ENCODE data around the gene NBPF4. TPM values are rescaled to one million over a fixed set of nuclear protein-coding genes. Genes with fewer than 3 reads are reported as not detected.
"Not testable (repeated sequence)": the region's sequence is repeated elsewhere in the genome, so short reads cannot be mapped to it uniquely, and the experiment has no call there.

NBPF4 gene
- total RNA-seq, 2 experiments from 2014 or later, result not detected

- Mint-ChIP-seq H3K36me3 (ENCODE audit: low read depth) (no peaks in the 10 kb centered on the region), H3K4me3 (no peak overlapping the region), H3K4me1 (ENCODE audit: low read depth) (peaks cover 13% of the 10 kb centered on the region), H3K27ac (no peak overlapping the region), H3K27me3 (ENCODE audit: low read depth) (peaks cover 46% of the 10 kb centered on the region), H3K9me3 (ENCODE audit: insufficient read depth) (no peaks in the 10 kb centered on the region)
- ATAC-seq, result no peak
- CTCF ChIA-PET, result interaction anchor here (1.0 to 1.9 kb wide), 3 partner anchors 8 to 427 kb away, joined by 3 to 6 read pairs (median 4); partner anchors contain the start of genes EEIG2 and SLC25A24
- POLR2A ChIA-PET, result interaction anchor here (2.7 kb wide), 1 partner anchor 8 kb away, joined by 8 read pairs; the partner anchor contains the start of gene SLC25A24
- DNase-seq, result no peak
Observed at GRCh38 chr1:108208724-108209446, 35.0 kb downstream of the NBPF4 start.

GRCh38 chr1:108203582-108203981, 40.3 kb downstream of the NBPF4 start:
- DNase-seq; H3K9me3 Mint-ChIP-seq (ENCODE audit: insufficient read depth); ATAC-seq; H3K36me3 Mint-ChIP-seq (ENCODE audit: low read depth); POLR2A ChIA-PET; H3K4me3 Mint-ChIP-seq; CTCF ChIA-PET; H3K27ac Mint-ChIP-seq: not testable (repeated sequence)
- peaks cover 17% of the 10 kb centered on the region for H3K4me1 Mint-ChIP-seq (ENCODE audit: low read depth)
- peaks cover 38% of the 10 kb centered on the region for H3K27me3 Mint-ChIP-seq (ENCODE audit: low read depth)

DNA sequence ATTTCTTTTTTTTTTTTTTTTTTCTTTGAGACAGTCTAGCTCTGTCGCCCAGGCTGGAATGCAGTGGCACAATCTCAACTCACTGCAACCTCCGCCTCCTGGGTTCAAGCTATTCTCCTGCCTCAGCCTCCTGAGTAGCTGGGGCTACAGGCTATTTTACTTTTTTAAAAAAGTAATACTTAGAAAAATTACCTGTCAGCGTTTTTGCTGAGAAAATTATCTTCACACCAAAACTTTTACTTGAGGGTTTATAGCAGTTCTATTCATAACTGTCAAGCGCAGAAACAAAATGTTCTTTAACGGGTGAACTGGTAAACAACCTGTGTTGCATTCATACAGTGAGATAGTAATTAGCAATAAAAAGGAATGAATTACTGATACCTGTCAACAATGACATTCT, 42.2 kb downstream of the NBPF4 start:
- no peak overlapping the region for H3K4me3 Mint-ChIP-seq
- POLR2A ChIA-PET, result no interaction called here

DNA sequence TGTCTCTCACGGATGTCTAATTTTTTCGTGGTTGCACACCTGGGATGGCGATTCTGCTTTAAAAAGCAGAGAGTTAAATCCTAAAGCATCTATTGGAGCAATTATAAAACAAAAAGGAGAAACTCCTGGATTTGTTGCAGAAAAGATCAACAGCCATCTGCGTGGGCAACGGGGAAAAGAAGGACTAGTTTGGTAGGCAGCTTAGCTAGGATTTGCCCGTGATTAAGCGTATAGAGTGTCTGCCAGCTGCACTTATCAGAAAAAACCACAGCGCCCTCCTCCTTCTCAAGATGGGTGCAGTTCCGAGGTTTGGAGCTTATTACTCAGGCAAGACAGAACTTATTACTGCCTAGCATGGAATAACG, 43.2 kb downstream of the NBPF4 start:
- Mint-ChIP-seq H3K4me3 (peak overlapping the region; percentile 88), H3K27me3 (ENCODE audit: low read depth) (peaks cover 15% of the 10 kb centered on the region), H3K27ac (peak overlapping the region; percentile 86), H3K4me1 (ENCODE audit: low read depth) (peaks cover 27% of the 10 kb centered on the region), H3K9me3 (ENCODE audit: insufficient read depth) (no peaks in the 10 kb centered on the region), H3K36me3 (ENCODE audit: low read depth) (peaks cover 31% of the 10 kb centered on the region)
- DNase-seq (peak; percentile 61), ATAC-seq (peak; percentile 49)
- CTCF ChIA-PET, result interaction anchor here (1.0 to 2.5 kb wide), 14 partner anchors 9 to 492 kb away, joined by 3 to 18 read pairs (median 5); partner anchors contain the start of genes EEIG2 and PRPF38B
- POLR2A ChIA-PET, result interaction anchor here (0.6 to 1.5 kb wide), 6 partner anchors 9 to 651 kb away, joined by 3 to 8 read pairs (median 4); partner anchors contain the start of genes EEIG2 and PRPF38B

More for the DNA sequence above, 42.2 kb downstream of the NBPF4 start:
- DNase-seq (no peak), ATAC-seq (no peak)
- CTCF ChIA-PET, result interaction anchor here (1.1 to 1.8 kb wide), 4 partner anchors 10 to 443 kb away, joined by 3 to 12 read pairs (median 5); partner anchors contain the start of gene EEIG2
- H3K36me3 Mint-ChIP-seq (ENCODE audit: low read depth), result peaks cover 24% of the 10 kb centered on the region
- H3K9me3 Mint-ChIP-seq (ENCODE audit: insufficient read depth), result no peaks in the 10 kb centered on the region
- H3K27ac Mint-ChIP-seq, result no peak overlapping the region
- H3K27me3 Mint-ChIP-seq (ENCODE audit: low read depth), result peaks cover 22% of the 10 kb centered on the region
- H3K4me1 Mint-ChIP-seq (ENCODE audit: low read depth), result peaks cover 27% of the 10 kb centered on the region

DNA sequence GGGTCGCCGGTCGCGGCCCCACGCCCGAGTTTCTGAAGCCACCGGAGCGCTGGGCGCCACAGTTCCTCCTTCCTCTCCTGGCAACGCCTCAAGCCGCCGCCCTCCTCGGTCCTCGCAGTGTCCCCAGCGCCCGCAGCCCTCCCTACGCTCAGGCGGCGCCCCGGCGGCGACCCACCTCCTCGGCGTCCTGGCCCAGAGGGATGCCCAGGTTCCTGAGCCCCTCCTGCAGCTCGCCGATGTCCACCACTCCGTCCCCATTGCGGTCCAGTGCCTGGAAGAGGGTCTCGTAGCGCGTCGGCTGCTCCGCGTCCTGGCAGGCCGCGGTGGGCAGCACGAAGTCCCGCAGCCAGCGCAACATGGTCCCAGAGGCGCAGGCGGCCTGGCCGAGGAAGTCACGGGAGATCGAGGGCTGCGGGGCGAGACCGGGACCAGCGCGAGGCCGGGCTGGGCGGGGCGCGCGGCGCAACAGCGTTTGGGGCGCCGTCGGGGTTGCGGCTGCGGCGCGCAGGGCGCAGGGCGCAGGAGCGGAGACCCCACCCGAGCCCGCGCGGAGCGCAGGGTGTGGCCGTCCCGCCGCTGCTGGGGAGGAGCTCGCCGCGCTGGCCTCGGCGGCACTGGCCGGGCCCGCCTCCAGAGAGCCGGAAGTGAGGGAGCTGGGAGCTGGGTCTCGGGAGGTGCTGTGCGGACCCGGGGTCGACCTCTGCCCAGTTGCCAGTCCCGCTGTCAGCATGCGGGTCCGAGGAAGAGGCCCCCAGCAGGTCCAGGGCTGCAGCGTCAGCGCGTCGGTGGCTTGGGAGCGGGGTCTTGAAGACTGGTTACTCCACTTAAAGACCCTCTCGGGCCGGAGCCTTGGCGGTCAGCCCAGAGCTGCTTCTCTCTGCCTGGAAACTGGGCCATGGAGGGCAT, 43.8 kb downstream of the NBPF4 start, which contains the start of gene SLC25A24:
Gene SLC25A24, minus strand, starts transcription at position 563 of the 906 bp plus-strand sequence. Its CDS starts 205 bp downstream, at position 358.
- ATAC-seq, result peak; percentile 98
- peaks cover 37% of the 10 kb centered on the region for H3K36me3 Mint-ChIP-seq (ENCODE audit: low read depth)
- CTCF ChIA-PET, result interaction anchor here (0.7 to 2.5 kb wide), 15 partner anchors 8 to 497 kb away, joined by 3 to 18 read pairs (median 5); partner anchors contain the start of genes EEIG2 and PRPF38B
- H3K9me3 Mint-ChIP-seq (ENCODE audit: insufficient read depth), result no peaks in the 10 kb centered on the region
- peak within 1 kb of the TSS; percentile 88 for H3K4me3 Mint-ChIP-seq
- H3K4me1 Mint-ChIP-seq (ENCODE audit: low read depth), result peaks cover 27% of the 10 kb centered on the region
- DNase-seq, result peak; percentile 84
- peak within 1 kb of the TSS; percentile 87 for H3K27ac Mint-ChIP-seq
- POLR2A ChIA-PET, result interaction anchor here (0.6 to 1.5 kb wide), 6 partner anchors 10 to 652 kb away, joined by 3 to 8 read pairs (median 4); partner anchors contain the start of genes EEIG2 and PRPF38B
- peaks cover 12% of the 10 kb centered on the region for H3K27me3 Mint-ChIP-seq (ENCODE audit: low read depth)

- peaks cover 10% of the 10 kb centered on the region for H3K27me3 Mint-ChIP-seq (ENCODE audit: low read depth)
- peak overlapping the region; percentile 87 for H3K27ac Mint-ChIP-seq
- ChIA-PET CTCF (interaction anchor here (1.3 to 2.5 kb wide), 2 partner anchors 15 to 361 kb away, joined by 3 to 18 read pairs; partner anchors contain the start of gene EEIG2), POLR2A (interaction anchor here (1.3 to 1.5 kb wide), 3 partner anchors 307 to 493 kb away, joined by 3 to 5 read pairs (median 4); partner anchors contain the start of genes EEIG2 and PRPF38B)
- H3K4me1 Mint-ChIP-seq (ENCODE audit: low read depth), result peaks cover 27% of the 10 kb centered on the region
- H3K9me3 Mint-ChIP-seq (ENCODE audit: insufficient read depth), result no peaks in the 10 kb centered on the region
- peaks cover 44% of the 10 kb centered on the region for H3K36me3 Mint-ChIP-seq (ENCODE audit: low read depth)
- peak overlapping the region; percentile 88 for H3K4me3 Mint-ChIP-seq
- ATAC-seq (no peak), DNase-seq (no peak)
Observed at GRCh38 chr1:108199201-108199691, 44.6 kb downstream of the NBPF4 start.

GRCh38 chr1:108194051-108194450, 49.8 kb downstream of the NBPF4 start:
- H3K4me1 Mint-ChIP-seq (ENCODE audit: low read depth), result peaks cover 23% of the 10 kb centered on the region
- ChIA-PET CTCF (no interaction called here), POLR2A (no interaction called here)
- no peak overlapping the region for H3K4me3 Mint-ChIP-seq
- peaks cover 9% of the 10 kb centered on the region for H3K9me3 Mint-ChIP-seq (ENCODE audit: insufficient read depth)
- peaks cover 82% of the 10 kb centered on the region for H3K36me3 Mint-ChIP-seq (ENCODE audit: low read depth)
- H3K27ac Mint-ChIP-seq, result no peak overlapping the region
- DNase-seq (no peak), ATAC-seq (no peak)
- no peaks in the 10 kb centered on the region for H3K27me3 Mint-ChIP-seq (ENCODE audit: low read depth)

- ATAC-seq (no peak), DNase-seq (no peak)
- Mint-ChIP-seq H3K4me3 (no peak overlapping the region), H3K36me3 (ENCODE audit: low read depth) (peaks cover 83% of the 10 kb centered on the region), H3K27me3 (ENCODE audit: low read depth) (no peaks in the 10 kb centered on the region), H3K4me1 (ENCODE audit: low read depth) (peaks cover 16% of the 10 kb centered on the region), H3K27ac (no peak overlapping the region), H3K9me3 (ENCODE audit: insufficient read depth) (peaks cover 16% of the 10 kb centered on the region)
- ChIA-PET CTCF (no interaction called here), POLR2A (interaction anchor here (0.6 kb wide), 1 partner anchor 286 kb away, joined by 3 read pairs; no protein-coding TSS in a partner anchor)
Observed at GRCh38 chr1:108193333-108193732, 50.5 kb downstream of the NBPF4 start.

GRCh38 chr1:108192581-108192980, 51.3 kb downstream of the NBPF4 start:
- ChIA-PET CTCF (interaction anchor here (1.7 kb wide), 1 partner anchor 9 kb away, joined by 5 read pairs; no protein-coding TSS in a partner anchor), POLR2A (interaction anchor here (0.6 kb wide), 1 partner anchor 285 kb away, joined by 3 read pairs; no protein-coding TSS in a partner anchor)
- Mint-ChIP-seq H3K4me1 (ENCODE audit: low read depth) (peaks cover 8% of the 10 kb centered on the region), H3K9me3 (ENCODE audit: insufficient read depth) (peaks cover 22% of the 10 kb centered on the region), H3K27ac (no peak overlapping the region), H3K27me3 (ENCODE audit: low read depth) (no peaks in the 10 kb centered on the region), H3K36me3 (ENCODE audit: low read depth) (peaks cover 81% of the 10 kb centered on the region), H3K4me3 (no peak overlapping the region)
- ATAC-seq (no peak), DNase-seq (no peak)

DNA sequence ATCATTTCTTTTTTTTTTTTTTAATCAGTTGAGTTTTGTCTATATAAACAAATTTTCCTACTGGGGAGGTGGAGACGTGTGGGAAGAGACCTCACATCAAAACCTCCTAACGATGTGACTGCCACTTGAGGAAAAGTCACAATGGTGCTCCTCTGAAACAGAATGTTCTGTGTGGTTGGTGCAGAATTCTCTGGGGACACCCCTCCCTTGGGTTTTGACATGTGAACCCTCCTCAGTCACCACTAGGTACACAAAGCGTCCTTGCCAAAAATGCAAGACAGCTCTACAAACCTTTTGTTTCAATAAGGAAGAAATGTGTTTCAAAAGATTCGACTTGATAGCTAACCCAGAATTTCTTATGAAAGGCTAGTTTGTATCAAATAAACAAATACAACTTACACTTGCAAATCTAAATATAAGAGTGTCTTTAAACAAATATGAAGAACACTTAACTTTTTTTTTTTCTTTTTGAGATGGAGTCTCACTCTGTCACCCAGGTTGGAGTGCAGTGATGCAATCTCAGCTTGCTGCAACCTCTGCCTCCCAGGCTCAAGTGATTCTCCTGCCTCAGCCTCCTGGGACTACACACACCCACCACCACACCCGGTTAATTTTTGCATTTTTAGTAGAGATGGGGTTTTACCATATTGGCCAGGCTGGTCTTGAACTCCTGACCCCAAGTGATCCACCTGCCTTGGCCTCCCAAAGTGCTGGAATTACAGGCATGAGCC, 53.0 kb downstream of the NBPF4 start:
- ATAC-seq, result no peak
- H3K9me3 Mint-ChIP-seq (ENCODE audit: insufficient read depth), result peaks cover 22% of the 10 kb centered on the region
- DNase-seq, result no peak
- H3K4me3 Mint-ChIP-seq, result no peak overlapping the region
- H3K36me3 Mint-ChIP-seq (ENCODE audit: low read depth), result peaks cover 75% of the 10 kb centered on the region
- no peak overlapping the region for H3K27ac Mint-ChIP-seq
- CTCF ChIA-PET, result interaction anchor here (0.7 to 1.7 kb wide), 3 partner anchors 10 to 1220 kb away, joined by 3 to 5 read pairs (median 5); no protein-coding TSS in a partner anchor
- no peaks in the 10 kb centered on the region for H3K27me3 Mint-ChIP-seq (ENCODE audit: low read depth)
- peaks cover 8% of the 10 kb centered on the region for H3K4me1 Mint-ChIP-seq (ENCODE audit: low read depth)
- POLR2A ChIA-PET, result interaction anchor here (0.6 kb wide), 1 partner anchor 448 kb away, joined by 4 read pairs; no protein-coding TSS in a partner anchor
